SIG-M5 (cell line): ENCODE measurements around the gene PSMB10.

Experiments used
- DNase-seq: peaks from one replicate; lab custom pipeline; 2025; lab: John Stamatoyannopoulos, UW

Gene PSMB10

DNA sequence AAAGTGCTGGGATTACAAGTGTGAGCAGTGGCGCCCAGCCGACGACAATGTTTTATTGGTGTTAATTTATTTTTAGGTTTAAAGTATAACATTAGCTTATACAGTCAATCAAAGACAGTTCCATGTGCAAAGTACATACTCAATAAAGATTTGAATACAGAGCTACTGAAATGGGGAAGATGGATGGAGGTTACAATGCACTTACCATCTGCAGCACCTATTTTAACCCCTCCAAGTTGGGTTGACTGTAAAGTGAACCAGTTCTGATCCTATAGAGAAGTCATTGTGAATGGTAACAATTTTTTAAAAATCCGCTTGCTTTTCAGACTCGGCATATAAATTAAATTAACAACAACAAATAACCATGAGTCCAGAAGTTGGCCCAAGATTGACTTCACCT, 44.3 kb downstream of the PSMB10 start:
- no peak for DNase-seq

DNA sequence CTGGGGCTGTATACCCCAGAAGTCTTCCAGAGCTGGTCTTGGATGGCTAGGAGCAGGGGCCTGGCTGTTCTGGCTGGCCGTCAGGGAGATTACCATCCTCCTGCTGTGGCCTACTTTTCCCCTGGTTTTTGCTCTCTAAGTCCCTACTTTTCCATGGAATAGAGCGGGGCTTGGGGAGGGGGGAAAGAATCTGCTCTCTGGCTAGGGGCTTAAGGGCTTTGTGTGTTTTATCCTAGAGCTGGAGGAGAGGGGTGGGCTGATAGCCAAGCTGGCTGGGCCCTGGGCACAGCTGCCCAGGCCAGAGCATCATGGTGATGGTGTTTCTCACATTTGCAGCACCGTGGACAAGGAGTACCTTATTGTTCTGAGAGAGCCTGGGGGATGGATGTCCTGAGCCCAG, 48.3 kb downstream of the PSMB10 start:
- DNase-seq: no peak

DNA sequence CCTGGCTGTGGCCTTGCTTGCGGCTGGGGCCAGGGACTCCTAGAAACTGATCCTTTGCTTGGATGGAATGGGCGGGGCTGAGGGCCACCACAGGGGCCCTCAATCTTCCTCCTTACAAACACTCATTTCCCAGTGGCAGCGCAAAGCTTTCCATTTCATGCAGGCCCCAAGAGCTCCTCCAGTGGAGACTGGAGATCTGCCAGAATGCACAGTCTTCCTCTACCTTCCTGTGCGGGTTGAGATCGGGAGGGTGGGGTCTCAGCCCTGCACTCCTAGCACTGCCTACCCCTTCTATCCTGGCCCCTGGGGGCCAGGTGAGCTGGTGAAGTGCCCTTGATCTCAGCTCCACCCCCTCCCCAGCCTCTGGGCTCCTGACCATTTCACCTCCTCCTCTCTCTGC, 50.3 kb downstream of the PSMB10 start:
- DNase-seq: no peak

DNA sequence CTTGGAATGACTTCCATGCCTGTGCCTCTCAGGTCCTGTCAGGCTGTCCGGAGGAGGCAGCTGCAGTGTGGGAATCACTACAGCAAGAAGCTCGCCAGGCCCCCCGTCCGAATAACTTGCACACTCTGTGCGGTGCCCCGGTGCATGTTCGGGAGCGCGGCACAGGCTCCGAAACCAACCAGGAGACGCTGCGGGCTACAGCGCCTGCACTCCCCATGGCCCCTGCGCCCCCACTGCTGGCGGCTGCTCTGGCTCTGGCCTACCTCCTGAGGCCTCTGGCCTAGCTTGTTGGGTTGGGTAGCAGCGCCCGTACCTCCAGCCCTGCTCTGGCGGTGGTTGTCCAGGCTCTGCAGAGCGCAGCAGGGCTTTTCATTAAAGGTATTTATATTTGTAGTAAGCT, 50.7 kb downstream of the PSMB10 start:
- DNase-seq: no peak

DNA sequence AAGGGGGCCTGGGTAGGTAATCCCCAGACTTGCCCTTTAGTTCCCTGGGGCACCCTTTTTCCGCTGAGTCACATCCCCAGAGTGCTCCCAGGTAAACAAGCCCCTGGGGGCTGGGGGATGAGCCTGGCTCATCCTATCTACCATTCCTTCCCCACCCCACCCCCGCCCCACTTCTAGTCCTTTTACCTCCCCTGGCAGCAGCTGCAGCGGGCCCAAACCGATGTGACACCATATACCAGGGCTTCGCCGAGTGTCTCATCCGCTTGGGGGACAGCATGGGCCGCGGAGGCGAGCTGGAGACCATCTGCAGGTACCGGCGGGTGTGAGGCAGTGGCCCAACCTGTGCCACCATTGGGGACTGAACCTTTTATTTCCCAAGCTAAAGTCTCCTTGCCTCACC, 51.1 kb downstream of the PSMB10 start:
- DNase-seq: no peak

DNA sequence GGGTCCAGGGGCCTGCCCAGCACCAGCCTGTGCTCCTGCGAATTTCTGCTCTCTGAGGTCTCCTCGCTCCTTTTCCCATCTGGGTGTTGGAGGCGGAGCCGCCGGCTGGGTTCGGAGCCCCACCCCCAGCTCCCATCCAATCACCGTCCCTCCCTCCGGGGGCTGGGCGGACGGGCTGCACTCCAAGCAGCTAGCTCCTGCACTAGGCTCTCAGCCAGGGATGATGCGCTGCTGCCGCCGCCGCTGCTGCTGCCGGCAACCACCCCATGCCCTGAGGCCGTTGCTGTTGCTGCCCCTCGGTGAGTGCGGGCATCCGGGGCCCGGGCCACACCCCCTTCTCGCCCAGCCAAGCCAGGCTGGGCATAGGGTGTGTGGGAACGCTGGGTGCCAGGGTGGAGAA, 52.0 kb downstream of the PSMB10 start, which contains the start of gene NRN1L:
Gene NRN1L, plus strand, starts transcription at position 202 of the 400 bp plus-strand sequence. Its CDS starts 19 bp downstream, at position 221.
- no peak for DNase-seq
